GM19351 (cell line): ENCODE data around the gene RPL13A.
A peak's percentile ranks its signal among the peaks of the same experiment; 100 is the strongest.
"Not testable (repeated sequence)": the region's sequence is repeated elsewhere in the genome, so short reads cannot be mapped to it uniquely, and the experiment has no call there.

Source experiments
- ATAC-seq: cut with Tn5 transposase; IDR thresholded peaks from one replicate; pipeline ENCODE4 v1.9.1; 2021; ENCODE audit warnings: mild to moderate bottlenecking, moderate library complexity; ENCODE audit not compliant: unreplicated experiment

The RPL13A gene

GRCh38 chr19:49487277-49488045 lies at the start of gene RPL13A:
Gene RPL13A (plus strand): TSS chr19:49487608. CDS start chr19:49487630, 22 bp downstream.
- ATAC-seq: peak; percentile 90

- ATAC-seq: no peak
These were observed 49.1 kb upstream of the RPL13A start for GRCh38 chr19:49438261-49438660.

GRCh38 chr19:49439836-49440235 lies 47.6 kb upstream of the RPL13A start:
- ATAC-seq: no peak

GRCh38 chr19:49440439-49441209 lies 46.8 kb upstream of the RPL13A start:
- no peak for ATAC-seq

- no peak for ATAC-seq
These were observed 46.0 kb upstream of the RPL13A start, which contains the start of gene SLC17A7 for GRCh38 chr19:49441210-49441959. Gene SLC17A7 (minus strand): TSS chr19:49441527. CDS start chr19:49441379, 148 bp downstream.

GRCh38 chr19:49441960-49442350 lies 45.5 kb upstream of the RPL13A start:
- ATAC-seq: no peak

- no peak for ATAC-seq
These were observed 45.1 kb upstream of the RPL13A start for GRCh38 chr19:49442354-49442753.

GRCh38 chr19:49442771-49443365 lies 44.5 kb upstream of the RPL13A start:
- ATAC-seq: peak; percentile 14

- ATAC-seq: peak; percentile 77
These were observed 43.9 kb upstream of the RPL13A start for GRCh38 chr19:49443366-49444099.

GRCh38 chr19:49444100-49444700 lies 43.2 kb upstream of the RPL13A start:
- not testable (repeated sequence) for ATAC-seq

GRCh38 chr19:49445997-49446396 lies 41.4 kb upstream of the RPL13A start:
- ATAC-seq: no peak

GRCh38 chr19:49447485-49448431 lies 39.6 kb upstream of the RPL13A start:
- ATAC-seq: no peak

- no peak for ATAC-seq
These were observed 39.0 kb upstream of the RPL13A start for GRCh38 chr19:49448432-49448786.

- no peak for ATAC-seq
These were observed 37.0 kb upstream of the RPL13A start for GRCh38 chr19:49450405-49450804.

- peak; percentile 53 for ATAC-seq
These were observed 35.8 kb upstream of the RPL13A start, which contains the start of gene PIH1D1 for GRCh38 chr19:49451430-49452181. Gene PIH1D1 (minus strand): TSS chr19:49451814. CDS start chr19:49451574, 240 bp downstream.

- ATAC-seq: peak; percentile 83
These were observed 34.2 kb upstream of the RPL13A start, which contains the start of gene ALDH16A1 for GRCh38 chr19:49453013-49453756. Gene ALDH16A1 (plus strand): TSS chr19:49453225. CDS start chr19:49453332, 107 bp downstream.

- no peak for ATAC-seq
These were observed 33.6 kb upstream of the RPL13A start for GRCh38 chr19:49453757-49454240.
